C1 segment of cervical spinal cord (tissue), 14 donors: ENCODE measurements around the gene MYH14.
A peak's percentile ranks its signal among the peaks of the same experiment; 100 is the strongest.

Experiments used
- DNase-seq, 14 donors: peaks; one replicate each; lab custom pipeline; 2025; lab: John Stamatoyannopoulos, UW

MYH14 gene

DNA sequence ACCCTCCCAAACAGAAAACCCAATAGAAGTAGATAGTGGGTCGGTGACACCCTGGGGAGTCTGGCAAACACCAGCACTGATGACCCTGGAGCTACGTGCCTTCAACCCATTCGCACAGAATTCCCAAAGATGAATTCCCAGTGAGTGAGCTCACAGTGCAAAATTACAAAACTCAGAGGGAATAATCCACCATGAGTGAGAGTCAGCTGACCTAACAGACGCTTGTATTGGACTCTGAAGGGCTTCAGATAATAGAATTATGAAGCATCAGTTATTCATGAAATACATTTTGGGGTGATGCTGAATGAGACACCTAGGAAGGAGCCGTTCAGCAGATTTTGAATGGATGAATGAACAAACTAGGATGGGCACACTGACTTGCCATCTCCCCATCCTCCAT is 85.5 kb downstream of the MYH14 start:
- no peak for DNase-seq

DNA sequence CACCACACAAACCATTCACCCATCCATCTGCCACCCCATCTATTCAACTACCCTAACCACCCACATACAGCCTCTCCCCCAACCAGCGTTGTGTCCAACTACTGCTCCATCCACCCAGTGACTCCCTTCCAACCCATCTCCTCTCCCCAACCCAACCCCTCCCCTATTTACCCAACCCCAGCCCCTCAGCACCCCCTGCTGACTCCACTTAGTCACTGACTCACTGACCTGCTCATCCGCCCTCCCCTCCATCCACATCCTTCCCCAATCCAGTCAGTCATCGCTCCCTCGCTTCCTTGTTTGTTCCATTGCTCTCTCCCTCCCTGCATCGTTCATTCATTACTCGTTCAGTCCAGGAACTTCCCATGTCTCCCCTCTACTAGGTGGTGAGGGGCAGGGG is 86.6 kb downstream of the MYH14 start:
- DNase-seq = no peak

DNA sequence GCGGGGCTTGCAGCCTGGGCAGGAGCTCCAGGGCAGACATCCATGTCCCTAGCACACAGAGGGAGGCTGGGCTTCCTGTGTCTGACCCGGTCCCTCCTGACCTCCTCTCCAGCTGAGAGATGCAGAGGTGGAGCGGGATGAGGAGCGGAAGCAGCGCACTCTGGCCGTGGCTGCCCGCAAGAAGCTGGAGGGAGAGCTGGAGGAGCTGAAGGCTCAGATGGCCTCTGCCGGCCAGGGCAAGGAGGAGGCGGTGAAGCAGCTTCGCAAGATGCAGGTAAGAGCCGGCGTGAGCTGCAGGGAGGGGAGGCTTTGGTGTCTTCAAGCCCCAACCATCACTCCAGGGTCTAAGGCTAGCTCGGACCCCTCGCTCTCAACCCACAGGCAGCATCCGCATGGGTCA is 87.4 kb downstream of the MYH14 start:
- DNase-seq = no peak

DNA sequence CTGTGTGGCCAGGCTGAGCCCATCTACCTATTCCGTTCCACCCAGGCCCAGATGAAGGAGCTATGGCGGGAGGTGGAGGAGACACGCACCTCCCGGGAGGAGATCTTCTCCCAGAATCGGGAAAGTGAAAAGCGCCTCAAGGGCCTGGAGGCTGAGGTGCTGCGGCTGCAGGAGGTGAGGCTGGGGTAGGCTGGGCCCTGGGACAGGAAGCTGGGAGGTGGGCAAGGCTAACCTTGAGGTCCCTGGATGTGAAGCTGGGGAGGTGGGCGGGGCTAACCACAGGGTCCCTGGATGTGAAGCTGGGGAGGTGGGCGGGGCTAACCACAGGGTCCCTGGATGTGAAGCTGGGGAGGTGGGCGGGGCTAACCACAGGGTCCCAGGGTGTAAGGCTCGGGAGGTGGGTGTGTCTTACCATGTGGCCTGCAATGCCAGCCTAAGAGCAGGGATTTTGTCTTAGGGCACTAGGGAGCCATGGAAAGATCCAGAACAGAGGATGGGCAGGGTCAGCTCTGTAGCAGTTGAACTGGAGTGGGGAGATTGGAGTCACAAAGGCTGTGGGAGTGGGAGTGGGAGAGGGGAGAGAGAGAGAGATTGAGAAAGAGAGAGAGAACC is 88.9 kb downstream of the MYH14 start:
- no peak for DNase-seq

DNA sequence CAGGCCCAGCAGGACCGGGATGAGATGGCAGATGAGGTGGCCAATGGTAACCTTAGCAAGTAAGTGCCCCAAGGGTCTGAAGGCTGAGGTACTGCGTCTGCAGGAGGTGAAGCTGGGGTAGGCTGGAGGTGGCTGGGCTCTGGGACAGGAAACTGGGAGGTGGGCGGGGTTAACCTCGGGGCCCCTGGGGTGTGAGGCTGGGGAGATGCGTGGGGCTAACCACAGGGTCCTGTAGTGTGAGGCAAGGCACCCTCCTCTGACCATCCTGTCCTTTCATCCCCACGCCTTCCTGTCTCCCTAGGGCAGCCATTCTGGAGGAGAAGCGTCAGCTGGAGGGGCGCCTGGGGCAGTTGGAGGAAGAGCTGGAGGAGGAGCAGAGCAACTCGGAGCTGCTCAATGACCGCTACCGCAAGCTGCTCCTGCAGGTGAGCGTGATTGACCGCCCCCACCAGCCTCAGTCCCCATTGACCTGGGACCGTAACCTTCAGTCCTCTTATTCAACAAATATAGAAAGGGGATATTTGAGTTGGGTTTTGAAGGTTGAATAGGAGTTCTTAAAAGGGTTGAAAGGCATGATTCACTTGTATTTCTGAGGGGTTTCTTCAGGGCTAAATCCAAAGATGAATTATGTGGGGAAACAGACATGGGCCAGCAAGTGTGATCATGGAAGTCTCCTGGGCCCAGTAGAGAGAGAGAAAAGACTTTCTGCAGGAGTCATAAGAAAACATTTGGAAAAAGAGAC is 90.0 kb downstream of the MYH14 start:
- no peak for DNase-seq

DNA sequence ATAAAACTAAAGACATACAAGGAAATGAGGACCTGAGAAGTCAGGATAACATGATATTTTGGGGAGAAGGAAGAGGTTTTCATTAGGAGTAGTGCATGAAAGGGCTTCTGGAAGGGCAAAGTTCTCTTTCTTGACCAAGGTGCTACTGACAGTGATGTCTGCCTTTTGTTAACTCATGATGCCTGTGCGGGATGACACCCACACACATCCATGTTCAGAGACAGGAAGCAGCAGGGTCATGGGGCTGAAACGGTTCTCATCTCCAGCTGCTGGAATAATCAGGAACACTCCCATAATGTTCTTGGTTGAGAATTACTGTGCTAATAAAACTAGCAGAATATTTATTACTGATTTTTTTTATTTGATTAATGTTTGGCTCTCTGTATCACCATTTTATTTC is 96.6 kb downstream of the MYH14 start:
- DNase-seq = no peak

DNA sequence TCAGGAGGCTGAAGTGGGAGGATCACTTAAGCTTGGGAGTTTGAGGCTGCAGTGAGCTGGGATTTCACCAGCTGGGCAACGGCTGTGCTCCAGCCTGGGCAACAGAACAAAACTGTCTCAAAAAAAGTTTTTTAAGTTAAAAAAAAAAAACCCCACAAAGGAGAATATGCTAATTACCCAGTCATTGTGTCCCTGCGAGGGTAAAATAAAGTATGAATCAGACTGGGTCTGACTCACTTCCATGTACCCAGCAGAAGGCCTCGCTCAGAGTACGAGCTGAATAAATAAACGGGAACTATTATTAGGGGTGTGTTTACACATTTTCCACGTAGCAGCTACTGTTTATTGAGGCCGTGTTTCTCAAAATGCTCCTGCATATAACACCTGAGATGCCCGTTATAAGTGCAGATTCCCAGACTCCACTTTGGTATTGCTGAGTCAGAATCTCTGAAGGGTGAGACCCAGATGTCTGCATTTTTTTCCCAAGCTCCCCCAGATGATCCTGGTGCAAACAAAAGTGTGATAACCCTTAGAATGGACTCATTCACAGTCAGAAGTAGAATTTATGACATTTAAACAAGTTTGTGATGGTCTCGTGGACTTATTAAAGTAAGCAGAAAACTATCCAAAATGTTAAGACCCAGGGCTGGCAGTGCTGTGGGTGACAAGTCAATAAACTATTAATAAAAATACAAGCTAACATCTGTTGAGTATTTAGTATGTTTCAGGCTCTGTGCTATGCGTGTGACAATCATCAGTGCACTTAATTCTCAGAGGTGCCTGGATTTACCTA is 97.6 kb downstream of the MYH14 start:
- DNase-seq = no peak

DNA sequence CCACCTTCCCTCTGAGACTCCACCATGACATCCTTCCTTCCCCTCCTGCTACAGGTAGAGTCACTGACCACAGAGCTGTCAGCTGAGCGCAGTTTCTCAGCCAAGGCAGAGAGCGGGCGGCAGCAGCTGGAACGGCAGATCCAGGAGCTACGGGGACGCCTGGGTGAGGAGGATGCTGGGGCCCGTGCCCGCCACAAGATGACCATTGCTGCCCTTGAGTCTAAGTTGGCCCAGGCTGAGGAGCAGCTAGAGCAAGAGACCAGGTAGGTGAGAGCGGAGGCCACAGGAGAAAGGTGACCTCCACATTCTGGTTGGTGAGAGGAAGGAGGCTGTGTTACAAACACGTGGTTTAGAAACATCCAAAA is 98.2 kb downstream of the MYH14 start:
- no peak for DNase-seq

DNA sequence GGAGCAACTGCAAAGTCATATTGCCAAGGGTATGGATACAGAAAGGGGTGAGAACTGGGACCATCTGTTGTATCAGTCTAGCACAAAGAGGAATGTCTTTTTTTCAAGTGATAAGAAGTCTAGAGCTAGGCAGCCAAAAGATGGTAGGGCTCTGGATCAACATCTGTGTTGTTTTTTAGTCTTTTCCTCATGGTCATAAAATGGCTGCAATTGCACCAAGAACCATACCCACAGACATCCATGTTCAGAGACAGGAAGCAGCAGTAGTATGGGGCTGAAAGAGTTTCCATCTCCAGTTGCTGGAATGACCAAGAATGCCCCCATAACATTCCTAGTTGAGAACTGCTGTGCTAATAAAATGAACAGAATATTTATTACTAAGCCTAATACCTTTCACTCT is 100.1 kb downstream of the MYH14 start:
- no peak for DNase-seq

DNA sequence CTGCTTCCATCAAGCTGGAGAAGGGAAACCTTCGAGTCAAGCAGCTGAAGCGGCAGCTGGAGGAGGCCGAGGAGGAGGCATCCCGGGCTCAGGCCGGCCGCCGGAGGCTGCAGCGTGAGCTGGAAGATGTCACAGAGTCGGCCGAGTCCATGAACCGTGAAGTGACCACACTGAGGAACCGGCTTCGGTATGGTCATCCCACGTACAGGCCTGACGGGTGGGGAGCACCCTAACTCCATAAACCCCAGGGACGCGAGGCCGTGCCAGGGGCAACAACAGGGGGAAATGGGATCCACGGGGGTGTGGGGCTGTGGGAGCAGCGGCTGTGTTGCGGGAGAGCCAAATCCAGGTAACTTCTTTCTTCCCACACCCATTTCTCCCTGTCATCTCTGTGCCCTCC is 105.6 kb downstream of the MYH14 start:
- no peak for DNase-seq

DNA sequence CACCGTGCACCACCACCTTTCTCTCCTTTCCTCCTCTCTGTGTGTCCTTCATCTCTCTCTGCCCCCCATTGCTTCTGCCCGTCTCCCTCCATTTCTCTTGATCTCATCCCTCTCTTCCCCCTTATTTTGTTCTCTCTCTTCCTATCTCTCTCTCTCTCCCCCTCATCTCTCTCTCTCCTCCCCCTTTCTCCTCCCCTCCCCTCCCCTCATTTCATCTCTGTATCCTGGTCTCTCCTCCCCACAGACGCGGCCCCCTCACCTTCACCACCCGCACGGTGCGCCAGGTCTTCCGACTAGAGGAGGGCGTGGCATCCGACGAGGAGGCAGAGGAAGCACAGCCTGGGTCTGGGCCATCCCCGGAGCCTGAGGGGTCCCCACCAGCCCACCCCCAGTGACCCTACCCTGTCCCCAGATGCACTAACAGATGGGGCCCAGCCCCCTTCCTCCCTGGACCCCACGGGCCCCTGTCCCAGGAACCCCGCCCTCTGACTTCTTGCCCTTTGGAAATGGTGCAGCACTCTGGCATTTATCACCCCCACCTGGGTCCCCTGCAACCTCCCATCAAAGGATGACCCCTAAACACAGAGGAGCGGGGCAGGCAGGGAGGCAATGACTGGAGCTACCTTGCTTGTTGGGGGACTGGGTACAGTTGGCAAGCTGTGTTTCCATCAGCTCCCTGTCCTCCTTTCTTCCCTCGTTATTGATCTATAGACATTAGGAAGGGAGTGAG is 106.1 kb downstream of the MYH14 start:
- no peak for DNase-seq

DNA sequence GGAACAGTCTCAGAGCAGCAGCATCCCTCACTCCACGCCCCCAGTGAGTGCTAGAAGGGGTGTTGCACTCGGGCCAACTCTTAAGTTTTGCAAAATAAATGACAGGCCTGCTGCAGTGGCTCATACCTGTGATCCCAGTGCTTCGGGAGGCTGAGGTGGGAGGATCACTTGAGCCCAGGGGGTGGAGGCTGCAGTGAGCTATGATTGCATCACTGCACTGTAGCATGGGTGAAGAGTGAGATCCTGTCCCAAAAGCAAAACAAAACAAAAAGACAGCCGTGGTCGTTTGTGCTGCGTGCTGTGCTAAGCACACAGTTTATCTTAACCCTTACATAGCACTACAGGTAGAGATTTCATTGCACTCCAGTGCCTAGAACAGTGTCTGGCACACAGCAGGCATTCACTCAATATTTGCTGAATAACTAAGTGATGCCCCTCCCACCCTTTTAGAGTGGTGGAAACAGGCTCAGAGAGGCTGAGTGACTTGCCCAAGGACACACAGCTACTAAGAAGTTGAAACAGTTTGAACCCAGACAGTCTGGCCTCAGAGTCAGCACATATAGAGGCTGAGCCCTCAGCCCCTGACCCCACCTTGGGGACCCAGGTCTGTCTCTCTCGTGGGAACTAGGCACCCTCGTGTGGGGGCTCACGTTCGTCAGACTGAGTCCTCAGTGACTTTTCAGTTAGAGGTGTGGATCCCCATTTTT is 107.5 kb downstream of the MYH14 start:
- no peak for DNase-seq

DNA sequence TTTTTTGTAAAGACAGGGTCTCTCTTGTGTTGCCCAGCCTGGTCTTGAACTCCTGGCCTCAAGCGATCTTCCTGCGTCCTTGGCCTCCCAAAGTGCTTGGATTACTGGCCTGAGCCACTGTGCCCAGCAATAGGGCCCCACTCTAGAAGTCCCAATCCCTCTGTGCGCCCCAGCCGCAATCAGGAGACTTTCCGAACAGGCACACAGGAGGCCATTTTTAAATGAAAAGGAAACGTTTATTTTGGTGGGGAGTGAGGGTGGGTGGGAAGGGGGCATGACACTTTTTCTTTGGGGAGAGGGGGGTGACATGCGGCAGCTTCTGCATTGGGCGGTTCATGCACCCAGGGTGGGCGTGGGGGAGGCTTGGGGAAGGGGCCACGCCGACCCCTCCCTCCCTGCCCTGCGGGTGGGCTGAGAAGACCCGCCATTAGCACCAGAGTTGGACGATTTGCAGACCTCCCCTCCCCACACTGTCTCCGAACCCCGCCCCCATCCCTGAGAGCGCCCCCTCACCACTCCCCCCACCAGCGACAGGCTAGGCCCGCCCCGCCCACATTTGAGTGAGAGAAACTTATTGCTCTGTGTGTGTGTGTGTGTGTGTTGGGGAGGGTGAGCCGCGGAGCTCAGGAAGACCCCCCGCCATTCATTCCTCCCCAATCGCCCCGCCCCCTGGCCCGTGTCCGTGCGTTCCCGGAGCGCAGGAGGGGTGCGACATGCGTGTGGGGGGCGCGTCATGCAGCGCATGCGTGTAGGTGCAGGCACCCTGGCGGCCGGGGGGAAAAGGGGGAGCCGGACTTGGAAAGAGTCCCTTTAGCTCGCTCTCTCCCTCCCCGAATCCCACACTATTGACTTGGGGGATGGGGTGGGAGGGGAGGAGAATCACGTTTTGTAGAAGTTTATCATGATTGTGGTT is 108.6 kb downstream of the MYH14 start:
- peak in 1 of 14 donors; percentile 10 for DNase-seq

DNA sequence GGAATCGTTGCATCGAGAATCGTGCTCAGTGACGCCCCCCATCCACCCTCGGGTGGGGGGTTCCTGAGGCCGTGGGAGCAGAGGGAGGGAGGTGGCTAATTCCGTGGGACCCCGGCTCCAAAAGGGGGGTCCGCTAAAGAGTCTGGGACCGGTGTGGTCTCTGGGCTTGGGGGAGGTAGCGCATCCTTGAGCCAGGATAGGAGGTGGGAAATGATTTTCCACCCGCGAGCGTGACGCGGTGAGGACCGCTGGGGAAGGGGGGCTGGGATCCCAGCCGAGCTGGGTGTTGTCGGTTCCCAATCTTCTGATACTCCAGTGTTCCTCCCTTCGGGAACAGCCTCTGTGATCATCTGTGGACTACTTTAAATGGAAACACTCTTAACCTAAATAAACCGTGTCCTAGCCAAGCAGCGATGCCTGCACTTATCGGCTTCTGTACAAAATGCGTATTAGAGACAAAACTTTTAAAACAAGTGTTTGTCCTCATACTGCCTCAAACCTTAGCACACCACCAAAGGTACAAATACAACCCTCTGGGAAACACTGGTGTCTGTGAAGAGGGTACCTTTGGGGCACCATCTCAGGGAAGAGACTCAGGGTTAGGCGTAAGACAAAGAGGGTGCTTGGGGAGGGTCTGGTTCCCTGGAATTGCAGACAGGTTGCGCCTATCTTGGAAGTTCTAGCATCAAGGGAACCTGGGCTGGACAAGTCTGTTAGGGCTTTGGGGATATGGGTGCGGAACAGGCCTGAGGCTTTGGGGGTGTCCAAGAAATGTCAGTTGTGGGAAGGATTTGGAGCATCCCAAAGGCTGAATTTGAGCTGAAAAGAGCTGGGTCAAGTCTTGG is 109.8 kb downstream of the MYH14 start:
- no peak for DNase-seq

DNA sequence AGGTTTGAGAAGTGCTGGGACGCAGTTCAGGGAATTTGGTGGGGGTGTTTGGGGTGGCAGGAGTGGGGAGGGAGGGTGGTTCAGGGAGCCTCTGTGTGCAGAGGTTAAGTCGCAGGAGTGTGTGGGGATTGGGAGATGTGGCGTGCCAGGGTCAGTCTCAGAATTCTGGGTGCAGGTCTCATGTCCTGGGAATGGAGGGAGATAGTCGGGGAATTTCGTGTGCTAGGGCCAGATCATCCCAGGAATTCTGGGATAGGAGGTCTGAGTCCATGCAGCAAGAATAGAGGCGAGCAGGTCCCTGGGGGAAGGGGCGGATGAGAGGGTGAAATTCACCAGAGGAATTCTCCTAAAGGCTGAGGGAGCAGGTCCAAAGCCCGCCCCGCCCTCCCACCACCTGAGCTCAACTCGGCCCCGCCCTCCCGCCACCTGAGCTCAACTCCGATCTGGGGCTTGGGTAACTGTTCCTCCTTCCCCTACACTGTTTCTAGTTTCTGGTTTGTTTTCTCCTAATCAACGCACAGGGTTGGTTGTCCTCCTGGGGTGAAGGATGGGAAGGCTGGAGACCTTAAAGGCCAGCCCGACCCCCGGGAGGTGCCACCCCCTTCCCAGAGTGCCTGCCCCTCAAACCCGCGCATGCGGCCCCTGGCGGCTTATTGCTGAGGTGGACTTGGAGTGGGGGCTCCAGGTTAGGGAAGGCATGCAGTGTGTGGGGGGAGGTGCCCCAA is 110.6 kb downstream of the MYH14 start:
- DNase-seq = peak in 1 of 14 donors; percentile 21

DNA sequence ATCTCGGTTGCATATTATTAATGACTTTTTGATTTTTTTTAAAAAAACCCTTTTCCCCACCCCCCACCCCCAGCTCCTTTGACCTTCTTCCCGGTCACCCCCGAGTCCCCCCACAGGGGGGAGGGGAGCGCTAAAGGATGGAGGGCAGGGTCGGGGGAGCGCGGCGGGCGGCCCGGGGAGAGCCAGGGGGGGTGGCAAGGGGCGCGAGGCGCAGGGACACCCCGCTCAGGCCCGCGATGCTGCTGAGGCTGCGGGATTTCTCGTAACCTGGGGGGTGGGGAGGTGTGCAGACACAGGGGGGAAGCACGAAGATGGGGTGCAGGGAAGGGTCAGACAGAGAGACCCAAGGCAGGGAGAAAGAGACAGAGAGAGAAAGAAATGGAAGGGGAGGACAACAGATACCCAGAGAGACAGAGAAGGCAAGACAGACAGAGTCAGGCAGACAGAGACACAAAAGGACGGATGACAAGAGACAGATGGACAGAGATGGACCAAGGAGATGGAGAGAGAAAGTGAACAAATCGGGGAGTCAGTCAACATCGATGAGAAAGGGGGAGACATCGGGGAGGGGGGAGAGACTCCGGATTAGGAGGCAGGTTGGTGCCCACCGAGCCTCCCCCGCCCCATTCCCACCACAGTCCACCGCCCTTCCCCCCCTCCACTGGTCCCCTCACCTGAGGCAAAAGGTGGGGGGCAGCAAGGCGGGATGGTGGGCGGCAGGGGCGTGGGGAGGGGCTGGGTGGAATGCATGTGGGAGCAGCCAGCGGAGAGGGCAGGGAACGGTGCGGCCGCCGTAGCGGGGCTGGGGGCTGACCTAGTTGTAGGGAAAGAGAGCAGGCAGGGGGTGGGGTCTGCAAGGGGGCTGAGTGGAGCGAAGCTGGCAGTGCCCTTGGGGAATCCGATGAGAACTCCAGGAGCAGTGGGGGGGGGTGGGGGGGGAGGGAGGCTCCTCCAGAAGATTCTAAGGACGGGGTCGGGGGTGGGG is 111.6 kb downstream of the MYH14 start:
- DNase-seq = peak in 1 of 14 donors; percentile 20

DNA sequence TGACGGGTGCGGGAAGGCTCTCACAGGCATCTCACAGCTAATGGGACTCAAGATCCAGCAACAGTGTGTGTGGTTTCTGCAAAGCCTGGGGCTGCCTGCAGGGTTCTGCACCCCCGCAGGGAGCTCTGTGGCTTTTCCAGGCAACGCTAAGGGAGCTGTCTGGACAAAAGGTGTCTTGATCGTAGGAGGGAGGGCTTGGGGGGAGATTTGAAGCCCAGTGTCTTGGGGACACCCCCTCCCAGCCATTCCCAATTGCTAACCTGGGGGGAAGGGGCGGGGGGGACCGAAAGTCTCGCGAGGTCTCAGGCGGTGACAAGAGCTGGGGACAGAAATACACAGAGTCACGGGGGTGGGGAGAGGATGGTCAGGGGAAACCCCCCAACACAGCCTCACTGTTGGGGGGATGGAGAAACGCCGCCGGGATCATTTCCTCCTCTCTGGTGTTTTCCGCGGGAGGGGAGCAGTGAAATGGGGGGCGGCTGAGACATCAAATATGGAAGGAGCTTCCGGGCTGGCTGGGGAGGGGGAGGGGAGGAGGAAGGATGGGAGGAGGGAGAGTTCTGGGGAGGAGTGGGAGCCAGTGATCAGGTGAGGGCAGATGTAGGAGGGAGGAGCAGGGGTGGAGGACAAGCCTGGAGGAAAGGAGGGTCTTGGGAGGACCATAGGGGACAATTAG is 112.5 kb downstream of the MYH14 start:
- peak in 3 of 14 donors; percentile 12 to 77 (median 32) for DNase-seq
